CD4-positive, alpha-beta T cell treated with Interleukin-17A for 1 hour (primary cell): ENCODE measurements around the gene PKNOX1.
"Not testable (repeated sequence)": the region's sequence is repeated elsewhere in the genome, so short reads cannot be mapped to it uniquely, and the experiment has no call there.

Experiments
- DNase-seq: peaks from one replicate; pipeline ENCODE4 v3.0.0-alpha.2; 2020

PKNOX1 gene

DNA sequence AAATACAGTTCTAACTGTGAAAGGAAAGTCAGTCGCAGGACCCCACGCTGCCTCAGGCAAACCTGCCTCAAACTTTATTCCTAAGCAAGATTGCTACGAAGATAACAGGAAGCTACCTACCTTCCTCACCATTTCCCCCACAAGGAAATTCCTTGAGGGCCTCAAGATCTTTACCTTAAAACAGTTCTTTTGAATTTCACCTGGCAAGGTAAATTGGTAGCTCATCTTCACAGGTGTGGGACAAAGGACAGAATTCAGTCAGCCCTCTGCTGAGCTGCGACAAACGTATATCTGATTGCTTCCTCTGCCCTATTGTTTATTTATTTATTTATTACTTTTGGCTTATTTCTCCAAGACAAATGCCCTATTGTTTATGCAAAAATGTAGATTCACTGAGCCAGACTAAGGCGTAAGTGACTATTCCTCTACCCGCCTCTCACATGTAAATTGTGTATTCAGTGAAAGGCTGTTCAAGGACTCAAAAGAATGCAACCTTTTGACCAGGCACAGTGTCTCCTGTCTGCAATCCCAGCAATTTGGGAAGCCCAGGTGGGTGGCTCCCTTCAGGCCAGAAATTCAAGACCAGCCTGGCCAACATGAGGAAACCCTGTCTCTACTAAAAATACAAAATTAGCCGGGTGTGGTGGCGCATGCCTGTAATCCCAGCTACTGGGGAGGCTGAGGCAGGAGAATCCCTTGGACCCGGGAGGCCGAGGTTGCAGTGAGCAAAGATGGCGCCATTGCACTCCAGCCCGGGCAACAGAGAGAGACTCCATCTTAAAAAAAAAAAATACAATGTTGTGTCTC is 17.3 kb upstream of the PKNOX1 start:
- no peak for DNase-seq

DNA sequence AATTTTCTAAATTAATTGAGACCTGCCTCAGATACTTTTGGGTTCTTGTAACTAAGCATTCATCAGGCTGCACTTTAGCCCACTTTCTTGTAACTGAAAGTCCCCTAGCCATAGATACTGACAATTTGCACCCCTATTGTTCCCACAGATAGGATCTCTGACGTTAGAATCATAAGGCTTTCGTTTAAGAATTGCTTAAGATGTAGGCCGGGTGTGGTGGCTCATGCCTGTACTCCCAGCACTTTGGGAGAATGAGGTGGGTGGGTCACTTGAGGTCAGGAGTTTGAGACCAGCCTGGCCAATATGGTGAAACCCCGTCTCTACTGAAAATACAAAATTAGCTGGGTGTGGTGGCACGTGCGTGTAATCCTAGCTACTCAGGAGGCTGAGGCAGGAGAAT is 16.2 kb upstream of the PKNOX1 start:
- DNase-seq, result not testable (repeated sequence)

DNA sequence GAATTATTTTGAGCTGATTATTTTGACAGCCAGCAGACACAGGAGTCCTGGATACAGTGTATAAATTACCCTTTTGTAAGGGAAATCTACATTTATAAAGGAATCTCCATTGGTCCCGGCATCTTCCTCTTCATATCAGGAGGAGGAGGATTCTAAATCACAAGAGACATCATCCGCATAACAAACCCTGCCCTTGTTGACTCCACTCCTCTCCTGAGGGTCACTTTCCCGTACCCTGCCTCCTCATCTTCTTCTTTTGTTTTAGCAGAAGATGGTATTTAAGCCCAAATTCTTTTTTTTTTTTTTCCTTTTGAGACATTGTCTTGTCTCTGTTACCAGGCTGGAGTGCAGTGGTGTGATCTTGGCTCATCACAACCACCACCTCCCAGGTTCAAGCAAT is 14.6 kb upstream of the PKNOX1 start:
- no peak for DNase-seq

DNA sequence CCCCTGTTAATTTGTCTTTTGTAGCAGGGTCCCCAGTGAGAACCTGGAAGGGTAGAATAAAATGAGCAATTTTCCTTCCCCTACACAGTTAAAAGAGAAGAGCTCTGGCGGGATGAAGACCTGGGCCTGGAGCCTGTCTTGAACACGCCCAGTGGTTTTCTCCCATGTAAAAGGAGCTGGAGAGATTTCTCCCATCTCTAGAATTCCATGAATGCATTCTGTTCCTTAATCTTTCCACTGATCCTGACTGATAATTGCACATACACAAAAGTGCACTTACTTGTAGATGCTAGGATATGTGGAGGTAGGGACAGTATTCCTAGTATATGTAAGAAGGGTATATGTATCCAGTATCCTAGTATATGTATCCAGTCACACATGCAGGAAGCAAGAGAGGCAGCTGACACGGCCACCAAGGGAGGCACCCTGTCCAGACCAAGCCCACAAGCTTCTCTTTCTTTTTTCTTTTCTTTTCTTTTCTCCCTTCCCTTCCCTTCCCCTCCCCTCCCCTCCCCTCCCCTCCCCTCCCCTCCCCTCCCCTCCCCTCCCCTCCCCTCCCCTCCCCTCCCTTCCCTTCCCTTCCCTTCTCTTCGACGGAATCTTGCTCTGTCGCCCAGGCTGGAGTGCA is 11.9 kb upstream of the PKNOX1 start:
- DNase-seq, result no peak

DNA sequence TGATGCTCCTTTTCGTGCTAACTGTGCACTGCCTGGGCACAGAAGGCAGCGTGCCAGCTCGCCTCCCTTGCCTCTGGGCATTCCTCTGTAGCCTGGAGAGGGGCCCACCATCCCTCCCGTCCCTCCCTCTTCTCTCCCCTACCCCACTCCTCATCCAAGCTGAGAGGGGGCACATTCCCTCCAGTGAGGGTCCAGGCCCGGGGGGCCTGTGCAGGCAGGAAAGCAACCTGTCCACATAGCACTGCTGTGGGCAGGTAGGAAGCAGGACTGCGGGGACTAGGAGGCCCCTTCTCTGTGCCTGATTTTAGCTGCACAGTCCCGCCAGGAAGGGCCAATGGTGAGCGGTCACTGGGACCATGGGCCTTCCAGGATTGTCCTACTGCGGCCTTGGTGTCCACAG is 10.3 kb upstream of the PKNOX1 start:
- no peak for DNase-seq

DNA sequence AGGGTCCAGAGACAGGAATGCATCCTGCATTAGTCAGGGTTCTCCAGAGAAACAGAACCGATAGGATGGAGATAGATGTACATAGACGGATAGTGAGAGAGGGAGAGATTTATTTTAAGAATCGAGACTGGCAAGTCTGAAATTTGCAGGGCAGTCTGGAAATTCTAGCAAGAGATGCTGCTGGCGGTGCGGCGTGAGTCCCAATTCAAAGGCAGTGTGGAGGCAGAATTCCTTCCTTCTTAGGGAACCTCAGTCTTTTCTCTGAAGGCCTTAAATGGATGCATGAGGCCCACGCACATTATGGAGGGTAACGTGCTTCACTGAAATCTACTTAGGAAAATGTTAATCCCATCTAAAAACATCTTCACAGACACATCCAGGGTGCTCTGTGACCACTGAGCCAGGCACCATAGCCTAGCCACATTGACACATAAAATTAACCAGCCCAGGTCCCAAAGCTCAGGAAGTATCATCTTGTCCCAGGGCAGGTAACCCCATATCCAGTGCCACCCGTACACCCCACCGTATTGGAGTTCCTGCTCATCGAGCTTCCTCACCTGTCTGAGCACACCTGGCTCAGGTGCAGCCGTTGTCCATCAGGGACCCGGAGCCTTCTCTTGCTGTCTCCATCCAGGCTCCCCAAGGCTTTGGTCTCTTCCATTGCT is 9.7 kb upstream of the PKNOX1 start:
- DNase-seq, result no peak

DNA sequence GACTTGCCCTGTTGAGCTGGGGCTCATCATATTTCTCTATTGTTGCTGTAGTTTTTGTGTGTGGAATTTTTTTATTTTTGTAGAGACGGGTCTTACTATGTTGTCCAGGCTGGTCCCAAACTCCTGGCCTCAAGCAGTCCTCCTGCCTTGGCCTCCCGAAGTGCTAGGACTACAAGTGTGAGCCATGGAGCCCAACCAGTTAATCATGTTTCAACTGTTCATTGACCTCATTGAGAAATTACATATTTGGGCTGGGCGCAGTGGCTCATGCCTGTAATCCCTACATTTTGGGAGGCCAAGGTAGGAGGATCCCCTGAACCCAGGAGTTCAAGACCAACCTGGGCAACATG is 9.2 kb upstream of the PKNOX1 start:
- no peak for DNase-seq

DNA sequence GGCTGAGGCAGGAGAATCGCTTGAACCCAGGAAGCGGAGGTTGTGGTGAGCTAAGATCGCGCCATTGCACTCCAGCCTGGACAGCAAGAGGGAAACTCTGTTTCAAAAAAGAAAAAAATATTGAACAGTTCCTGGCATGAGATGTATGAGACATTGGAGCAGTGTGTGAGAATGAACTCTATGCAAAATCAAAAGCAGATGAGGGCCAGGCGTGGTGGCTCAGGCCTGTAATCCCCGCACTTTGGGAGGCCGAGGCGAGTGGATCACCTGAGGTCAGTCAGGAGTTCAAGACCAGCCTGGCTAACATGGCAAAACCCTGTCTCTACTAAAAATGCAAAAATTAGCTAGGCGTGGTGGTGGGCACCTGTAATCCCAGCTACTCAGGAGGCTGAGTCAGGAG is 6.7 kb upstream of the PKNOX1 start:
- not testable (repeated sequence) for DNase-seq

DNA sequence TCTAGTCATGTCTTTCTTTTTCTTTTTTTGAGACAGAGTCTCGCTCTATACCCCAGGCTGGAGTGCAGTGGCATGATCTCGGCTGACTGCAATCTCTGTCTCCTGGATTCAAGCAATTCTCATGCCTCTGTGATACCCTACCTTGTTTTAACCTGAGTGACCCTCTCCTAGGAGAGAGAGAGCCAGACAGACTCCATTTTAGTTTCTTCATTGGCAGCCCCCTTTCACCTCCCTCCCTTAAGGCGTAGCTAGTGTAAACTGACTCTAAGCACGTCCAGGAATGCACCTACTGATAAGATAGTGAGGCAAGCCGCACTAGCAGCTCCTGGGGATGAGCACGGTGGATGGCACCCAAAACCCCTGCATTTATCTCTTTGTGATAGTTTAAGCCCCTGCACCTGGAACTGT is 5.2 kb upstream of the PKNOX1 start:
- DNase-seq, result no peak

DNA sequence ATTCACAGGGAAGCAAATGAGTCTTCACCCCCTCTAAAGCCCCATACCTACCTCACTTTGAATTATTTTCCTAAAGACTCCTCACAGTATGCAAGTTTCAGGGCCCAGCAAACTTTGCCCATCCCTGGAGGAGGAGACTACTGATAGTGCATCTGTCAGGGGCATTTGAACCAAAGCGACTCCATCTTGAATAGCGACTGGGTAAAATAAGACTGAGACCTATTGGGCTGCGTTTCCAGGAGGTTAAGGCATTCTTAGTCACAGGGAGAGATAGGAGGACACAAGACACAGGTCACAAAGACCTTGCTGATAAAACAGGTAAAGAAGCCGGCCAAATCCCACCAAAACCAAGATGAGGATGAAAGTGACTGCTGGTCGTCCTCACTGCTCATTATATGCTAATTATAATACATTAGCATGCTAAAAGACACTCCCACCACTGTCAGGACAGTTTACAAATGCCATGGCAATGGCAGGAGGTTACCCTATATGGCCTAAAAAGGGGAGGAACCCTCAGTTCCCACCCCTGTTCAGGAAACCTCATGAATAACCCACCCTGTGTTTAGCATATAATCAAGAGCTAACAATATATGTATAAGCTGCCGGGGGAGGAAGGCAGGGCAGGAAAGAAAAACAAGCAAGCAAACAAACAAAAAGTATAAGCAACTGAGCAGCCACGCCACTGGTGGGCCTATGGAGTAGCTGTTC is 3.3 kb upstream of the PKNOX1 start:
- DNase-seq, result no peak

DNA sequence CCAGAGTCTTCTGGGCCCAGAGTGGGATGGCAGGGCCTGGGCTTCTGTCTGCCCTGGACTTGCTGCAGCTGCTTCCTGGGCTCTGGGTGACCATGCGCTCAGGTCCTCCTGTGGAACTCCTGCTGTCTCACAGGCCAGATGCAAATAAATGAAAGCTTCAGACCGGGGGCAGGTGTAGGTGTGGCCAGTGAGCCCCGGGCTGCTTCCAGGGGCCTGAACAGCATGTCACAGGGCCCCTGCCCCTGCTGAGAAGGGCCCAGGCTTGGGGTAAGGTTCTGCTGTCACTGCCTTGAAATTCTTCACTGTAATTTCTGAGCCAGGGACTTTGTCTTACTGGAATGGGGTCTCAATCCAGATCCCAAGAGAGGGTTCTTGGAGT is 2.5 kb upstream of the PKNOX1 start:
- no peak for DNase-seq

DNA sequence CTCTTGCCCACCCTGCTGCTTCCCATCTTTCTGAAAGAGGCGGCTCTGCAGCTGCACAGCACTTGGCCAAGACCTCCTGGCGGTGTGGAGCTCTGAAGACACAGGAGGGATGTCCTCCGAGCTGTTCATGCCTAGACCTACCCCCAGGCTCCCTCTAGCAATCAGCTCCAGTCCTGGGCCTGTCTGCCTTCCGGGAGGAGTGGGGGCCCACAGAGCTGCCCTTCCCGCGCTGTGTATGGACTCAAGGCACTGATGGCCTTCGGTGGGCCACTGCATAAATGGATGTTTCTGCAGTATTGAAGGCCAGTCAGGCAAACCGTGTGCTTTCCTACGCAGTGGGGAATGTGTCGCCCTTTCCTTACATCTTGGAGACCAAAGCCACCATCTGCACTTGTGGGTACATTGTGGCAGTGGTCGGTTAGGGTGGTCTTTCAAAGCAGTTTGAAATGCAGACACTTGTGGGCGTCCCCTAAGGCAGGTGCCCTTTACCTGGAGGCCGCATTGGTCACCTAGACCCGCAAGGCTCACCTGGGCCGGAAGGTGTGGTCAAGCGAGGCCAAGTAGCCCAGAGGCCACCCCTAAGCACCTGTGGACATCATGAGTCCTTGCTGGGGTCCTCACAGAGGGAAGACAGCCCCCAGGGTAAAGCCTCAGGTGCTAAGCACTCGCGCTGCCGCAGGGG is 912 bp upstream of the PKNOX1 start:
- no peak for DNase-seq

DNA sequence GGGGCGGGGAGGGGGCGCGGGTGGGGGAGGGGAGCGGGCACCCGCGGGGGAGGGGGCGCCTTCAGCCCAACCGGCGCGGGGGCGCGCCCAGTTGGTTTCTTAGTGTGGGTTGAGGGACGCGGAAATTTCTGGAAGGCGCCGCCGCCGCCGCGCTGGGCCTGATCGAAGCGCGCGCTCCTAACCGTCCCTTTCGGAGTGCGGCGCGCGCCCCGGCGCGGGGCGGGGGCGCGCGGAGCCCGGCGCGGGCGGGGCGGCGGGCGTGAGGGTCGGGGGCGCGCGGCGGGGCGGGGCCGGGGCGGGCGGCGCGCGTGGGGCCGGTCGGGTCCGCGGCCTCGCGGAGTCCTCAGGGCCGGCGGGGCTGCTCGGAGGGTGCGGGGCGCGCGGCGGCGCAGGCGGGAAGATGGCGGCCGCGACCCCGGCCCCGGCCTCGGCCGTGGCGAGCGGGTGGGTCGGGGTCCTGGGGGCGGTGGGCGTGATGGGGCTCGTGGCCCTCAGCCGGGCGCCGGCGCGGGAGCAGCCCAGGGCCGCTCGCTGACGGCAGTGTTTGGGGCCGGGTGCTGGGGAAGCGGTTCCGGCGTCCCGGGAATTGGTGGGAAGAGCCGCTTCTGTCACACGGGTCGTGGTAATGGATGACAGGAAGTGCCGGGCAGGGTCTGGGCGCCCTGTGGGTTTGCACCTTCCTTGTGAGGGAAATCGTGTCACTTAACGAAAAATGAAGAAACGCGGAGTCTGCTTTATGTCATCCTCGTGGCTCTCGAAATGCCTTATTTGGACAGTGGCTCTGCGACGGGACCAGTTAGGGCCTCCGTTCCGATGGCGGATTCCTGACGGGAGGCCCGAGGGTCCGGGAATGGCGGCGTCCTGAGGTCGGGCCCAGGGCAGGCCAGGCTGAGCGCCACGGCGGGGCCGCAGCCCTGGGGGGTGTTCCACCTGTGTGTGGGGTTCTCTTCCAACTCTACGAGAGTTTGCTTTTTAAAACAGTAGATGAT is 764 bp downstream of the PKNOX1 start:
- peak; percentile 72 for DNase-seq

DNA sequence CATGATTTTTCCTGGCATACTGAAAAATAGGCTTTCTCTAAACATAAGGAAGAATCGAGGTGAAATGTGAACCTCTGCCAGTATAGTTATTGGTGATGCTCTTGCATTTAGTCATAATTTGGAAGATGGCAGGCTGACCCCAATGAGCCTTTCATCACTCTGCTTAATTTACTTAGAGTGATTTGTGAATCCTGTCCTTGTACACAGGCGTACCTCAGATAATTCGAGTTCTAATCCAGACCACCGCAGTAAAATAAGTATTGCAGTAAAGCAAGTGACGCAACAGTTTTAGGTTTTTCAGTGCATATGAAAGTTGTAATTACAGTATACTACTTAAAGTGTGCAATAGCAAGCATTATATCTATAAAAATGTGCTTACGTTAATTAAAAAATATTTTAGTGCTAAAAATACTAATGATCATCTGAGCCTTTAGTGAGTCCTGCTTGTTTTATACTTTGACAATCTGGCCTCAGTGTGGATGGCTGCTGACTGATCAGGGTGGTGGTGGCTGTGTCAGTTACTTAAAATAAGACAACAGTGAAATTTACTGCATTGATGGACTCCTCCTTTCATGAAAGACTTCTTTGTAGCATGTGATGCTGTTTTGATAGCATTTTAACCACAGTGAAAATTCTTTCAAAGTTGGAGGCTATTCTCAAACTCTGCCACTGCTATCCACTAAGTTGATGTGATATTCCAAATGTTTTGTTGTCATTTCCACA is 1.7 kb downstream of the PKNOX1 start:
- DNase-seq, result no peak

DNA sequence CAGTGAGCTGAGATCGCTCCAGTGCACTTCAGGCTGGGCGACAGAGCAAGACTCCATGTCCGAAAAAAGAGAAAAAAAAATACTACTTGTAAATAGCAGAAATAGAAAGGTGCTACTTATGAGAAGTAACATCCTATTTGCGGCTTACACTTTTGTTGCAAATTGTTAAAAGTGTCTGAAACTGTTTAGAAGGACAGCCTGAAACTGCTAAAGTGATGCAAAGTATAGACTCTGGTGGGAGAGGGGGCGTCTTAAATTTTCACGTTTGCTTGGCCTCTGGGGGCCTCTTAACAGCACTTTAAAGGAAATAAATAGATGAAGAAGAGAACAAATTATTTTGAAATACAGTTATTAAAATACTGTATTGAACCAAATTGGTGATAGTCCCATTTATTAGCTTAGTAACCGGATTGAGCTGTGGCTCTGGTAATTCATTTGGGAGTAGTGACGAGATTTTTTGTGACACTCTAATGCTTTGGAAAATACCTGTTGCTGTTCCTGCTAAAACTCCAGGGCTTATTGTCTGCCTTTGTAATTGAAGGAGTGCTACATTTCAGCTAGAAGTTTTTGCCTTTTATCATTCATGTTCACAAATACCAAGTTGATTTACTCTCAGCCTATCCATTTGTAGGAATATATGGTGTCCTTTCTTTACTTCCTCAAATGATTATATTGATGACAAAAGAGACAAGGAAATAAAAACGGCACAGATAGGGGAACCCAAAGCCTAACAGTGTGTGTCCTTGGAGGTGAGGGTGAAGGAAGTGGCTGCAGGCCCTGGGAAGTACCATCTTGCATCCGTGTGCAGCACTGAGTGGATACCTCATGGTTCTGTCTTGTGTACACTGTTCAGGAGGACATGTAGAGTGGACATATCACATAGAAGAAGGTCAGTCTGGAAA is 6.2 kb downstream of the PKNOX1 start:
- DNase-seq, result no peak

DNA sequence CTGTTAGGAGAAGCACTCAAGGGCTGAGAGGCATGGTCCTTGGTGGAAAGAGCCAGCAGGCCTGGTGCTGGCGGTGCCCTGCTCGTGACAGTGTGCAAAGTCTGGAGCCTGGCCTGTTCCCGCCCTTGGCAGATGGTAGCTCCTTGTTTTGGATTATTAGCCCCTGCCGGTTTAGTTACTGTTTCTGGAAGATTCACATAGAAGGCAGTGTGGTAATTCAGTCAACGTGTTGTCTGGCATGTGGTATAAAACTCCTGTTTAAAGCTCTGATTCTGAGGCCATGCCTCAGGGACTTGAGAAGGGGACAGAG is 6.8 kb downstream of the PKNOX1 start:
- DNase-seq, result no peak

DNA sequence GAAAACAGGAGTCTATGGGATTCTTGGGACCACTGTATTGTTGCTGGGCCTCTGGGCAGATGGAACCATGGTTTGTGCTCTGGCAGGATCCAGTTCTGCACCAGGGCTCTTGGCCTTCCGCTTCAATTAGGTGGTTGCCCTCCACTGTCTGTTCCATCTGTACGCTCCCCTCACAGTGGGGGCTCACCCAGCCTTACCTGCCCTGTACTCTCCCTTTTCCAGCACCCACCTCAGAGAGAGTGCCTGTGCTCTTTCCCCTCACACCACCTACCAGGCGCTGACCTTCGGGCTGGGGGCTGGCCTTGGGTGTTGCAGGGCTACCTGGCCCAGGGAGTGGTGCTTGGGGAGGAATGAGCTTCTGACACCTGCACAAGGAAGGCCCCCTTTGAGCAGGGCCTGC is 7.5 kb downstream of the PKNOX1 start:
- DNase-seq, result no peak

DNA sequence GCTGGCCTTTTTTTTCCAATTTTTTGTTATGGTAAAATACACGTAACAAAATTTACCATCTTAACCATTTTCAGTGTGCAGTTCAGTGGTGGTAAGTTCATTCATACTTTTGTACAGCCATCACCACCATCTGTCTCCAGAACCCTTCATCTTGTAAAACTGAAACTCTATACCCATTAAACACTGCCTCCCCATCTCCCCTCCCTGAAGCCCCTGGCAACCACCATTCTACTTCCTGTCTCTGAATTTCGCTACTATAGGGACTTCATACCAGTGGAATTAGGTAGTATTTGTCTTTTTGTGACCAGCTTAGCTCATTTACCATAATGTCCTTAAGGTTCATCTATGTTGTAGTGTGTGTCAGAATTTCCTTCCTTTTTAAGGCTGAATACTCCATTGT is 8.7 kb downstream of the PKNOX1 start:
- DNase-seq, result no peak

DNA sequence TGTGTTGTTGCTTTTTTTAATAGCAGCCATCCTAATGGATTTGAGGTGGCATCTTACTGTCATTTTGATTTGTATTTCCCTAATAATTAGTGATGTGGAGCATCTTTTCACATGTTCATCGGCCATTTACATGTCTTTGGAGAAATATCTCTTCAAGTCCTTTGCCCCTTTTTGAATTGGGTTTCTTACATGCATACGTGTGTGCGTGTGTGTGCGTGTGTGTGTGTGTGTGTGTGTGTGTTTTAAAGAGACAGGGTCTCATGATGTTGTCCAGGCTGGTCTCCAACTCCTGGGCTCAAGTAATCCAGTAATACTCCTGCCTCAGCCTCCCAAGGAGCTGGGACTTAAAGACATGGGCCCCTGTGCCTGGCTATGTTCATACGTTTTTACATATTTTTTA is 9.5 kb downstream of the PKNOX1 start:
- DNase-seq, result no peak

DNA sequence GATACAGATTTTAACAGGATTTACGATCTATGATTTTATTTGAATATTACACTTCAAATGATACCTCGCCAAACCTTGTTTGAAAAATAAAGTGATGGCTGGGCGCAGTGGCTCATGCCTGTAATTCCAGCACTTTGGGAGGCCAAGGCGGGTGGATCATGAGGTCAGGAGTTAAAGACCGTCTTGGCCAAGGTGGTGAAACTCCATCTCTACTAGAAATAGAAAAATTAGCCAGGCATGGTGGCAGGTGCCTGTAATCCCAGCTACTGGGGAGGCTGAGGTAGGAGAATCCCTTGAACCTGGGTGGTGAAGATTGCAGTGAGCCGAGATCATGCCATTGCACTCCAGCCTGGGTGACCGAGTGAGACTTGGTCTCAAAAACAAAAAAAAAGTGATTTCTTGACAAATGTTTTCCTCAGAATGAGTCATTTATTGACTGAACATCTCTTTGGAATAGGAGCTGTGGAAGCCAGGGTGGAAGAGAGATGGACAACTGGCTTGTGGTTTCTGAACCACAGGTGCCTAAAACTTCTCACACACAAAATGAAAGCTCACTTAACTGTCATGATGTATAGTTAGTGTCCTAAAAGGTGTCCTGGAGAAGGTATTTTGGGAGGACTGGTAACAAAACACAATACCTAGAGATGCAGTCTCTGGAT is 11.9 kb downstream of the PKNOX1 start:
- DNase-seq, result no peak
